ENCODE measurements around the gene WAPL.

DNA sequence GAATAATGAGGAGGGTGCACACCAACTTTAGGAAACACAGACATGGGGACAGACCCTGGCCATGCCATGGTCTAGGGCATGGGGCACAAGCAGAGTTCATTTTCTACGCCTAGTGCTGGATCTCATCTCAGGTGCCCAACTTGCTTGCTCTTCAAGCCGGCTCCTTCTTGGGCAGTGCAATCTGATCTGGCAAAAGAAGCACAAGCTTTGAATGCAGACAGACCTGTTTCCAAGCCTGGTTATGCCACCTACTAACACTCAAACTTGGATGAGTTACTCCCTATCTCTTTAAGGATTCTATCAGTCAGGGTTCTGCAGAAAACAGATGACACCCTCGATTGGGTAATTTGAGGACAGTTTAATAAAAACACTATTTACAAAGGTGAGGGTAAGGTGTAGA, 34.9 kb upstream of the WAPL start:
- TF ChIP-seq CHD4 (IDR thresholded peaks at IDR 0.05; ENCODE audit: borderline replicate concordance, low read length) (no peak), HMGA1 (CRISPR knock-in tag; conservative IDR thresholded peaks at IDR 0.05) (no peak), ZNF30 (CRISPR knock-in tag; IDR thresholded peaks at IDR 0.05) (no peak), JUN (CRISPR knock-in tag; IDR thresholded peaks at IDR 0.05) (no peak), ZNF776 (CRISPR knock-in tag; IDR thresholded peaks at IDR 0.05) (no peak), U2AF2 (IDR thresholded peaks at IDR 0.05; ENCODE audit: low read depth, low read length) (no peak), MXI1 (IDR thresholded peaks at IDR 0.05; ENCODE audit: borderline replicate concordance, low read depth, low read length) (no peak), EZH2 (conservative IDR thresholded peaks at IDR 0.05; ENCODE audit: low read depth, low read length) (no peak), ZBTB1 (CRISPR knock-in tag; IDR thresholded peaks at IDR 0.05; ENCODE audit: borderline replicate concordance) (no peak), POLR2A (IDR thresholded peaks at IDR 0.05; ENCODE audit: insufficient read depth in 1 of 2, low read depth in 2 of 2, low read length in 2 of 2) (no peak), CBFB (CRISPR knock-in tag; IDR thresholded peaks at IDR 0.05) (no peak), ZNF382 (CRISPR knock-in tag; IDR thresholded peaks at IDR 0.05; ENCODE audit: borderline replicate concordance) (no peak)
- TF ChIP-seq, protein P1, sequence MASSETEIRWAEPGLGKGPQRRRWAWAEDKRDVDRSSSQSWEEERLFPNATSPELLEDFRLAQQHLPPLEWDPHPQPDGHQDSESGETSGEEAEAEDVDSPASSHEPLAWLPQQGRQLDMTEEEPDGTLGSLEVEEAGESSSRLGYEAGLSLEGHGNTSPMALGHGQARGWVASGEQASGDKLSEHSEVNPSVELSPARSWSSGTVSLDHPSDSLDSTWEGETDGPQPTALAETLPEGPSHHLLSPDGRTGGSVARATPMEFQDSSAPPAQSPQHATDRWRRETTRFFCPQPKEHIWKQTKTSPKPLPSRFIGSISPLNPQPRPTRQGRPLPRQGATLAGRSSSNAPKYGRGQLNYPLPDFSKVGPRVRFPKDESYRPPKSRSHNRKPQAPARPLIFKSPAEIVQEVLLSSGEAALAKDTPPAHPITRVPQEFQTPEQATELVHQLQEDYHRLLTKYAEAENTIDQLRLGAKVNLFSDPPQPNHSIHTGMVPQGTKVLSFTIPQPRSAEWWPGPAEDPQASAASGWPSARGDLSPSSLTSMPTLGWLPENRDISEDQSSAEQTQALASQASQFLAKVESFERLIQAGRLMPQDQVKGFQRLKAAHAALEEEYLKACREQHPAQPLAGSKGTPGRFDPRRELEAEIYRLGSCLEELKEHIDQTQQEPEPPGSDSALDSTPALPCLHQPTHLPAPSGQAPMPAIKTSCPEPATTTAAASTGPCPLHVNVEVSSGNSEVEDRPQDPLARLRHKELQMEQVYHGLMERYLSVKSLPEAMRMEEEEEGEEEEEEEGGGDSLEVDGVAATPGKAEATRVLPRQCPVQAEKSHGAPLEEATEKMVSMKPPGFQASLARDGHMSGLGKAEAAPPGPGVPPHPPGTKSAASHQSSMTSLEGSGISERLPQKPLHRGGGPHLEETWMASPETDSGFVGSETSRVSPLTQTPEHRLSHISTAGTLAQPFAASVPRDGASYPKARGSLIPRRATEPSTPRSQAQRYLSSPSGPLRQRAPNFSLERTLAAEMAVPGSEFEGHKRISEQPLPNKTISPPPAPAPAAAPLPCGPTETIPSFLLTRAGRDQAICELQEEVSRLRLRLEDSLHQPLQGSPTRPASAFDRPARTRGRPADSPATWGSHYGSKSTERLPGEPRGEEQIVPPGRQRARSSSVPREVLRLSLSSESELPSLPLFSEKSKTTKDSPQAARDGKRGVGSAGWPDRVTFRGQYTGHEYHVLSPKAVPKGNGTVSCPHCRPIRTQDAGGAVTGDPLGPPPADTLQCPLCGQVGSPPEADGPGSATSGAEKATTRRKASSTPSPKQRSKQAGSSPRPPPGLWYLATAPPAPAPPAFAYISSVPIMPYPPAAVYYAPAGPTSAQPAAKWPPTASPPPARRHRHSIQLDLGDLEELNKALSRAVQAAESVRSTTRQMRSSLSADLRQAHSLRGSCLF (CRISPR knock-in tag; IDR thresholded peaks at IDR 0.05; ENCODE audit: borderline replicate concordance) = no peak
